HUDEP-2 (cell line): ENCODE data around the gene PARP6.
A peak's percentile ranks its signal among the peaks of the same experiment; 100 is the strongest.

Experiments used
- DNase-seq, 76 experiments: peaks; one replicate each; lab custom pipeline; 2025; ENCODE audit not compliant: unreplicated experiment in 76 of 76; lab: John Stamatoyannopoulos, UW

The PARP6 gene

GRCh38 chr15:72272213-72272996 lies at the start of gene PARP6:
PARP6 (minus strand) TSS chr15:72272554; CDS start chr15:72267477, 5,077 bp downstream.
- DNase-seq: peak; percentile 48 to 98 (median 95)

- peak in 71 of 76 experiments; percentile 6 to 82 (median 59) for DNase-seq
These were observed 47.8 kb upstream of the PARP6 start, which contains the start of gene CELF6 for GRCh38 chr15:72319985-72320671. CELF6 (minus strand) TSS chr15:72320157; CDS start chr15:72319874, 283 bp downstream.

- peak in 48 of 76 experiments; percentile 5 to 63 (median 36) for DNase-seq
These were observed 47.1 kb upstream of the PARP6 start for GRCh38 chr15:72319360-72319984.

- DNase-seq: peak in 24 of 76 experiments; percentile 6 to 52 (median 16)
These were observed 46.1 kb upstream of the PARP6 start for GRCh38 chr15:72318408-72318942.

GRCh38 chr15:72315706-72316370 lies 43.5 kb upstream of the PARP6 start:
- peak in 70 of 76 experiments; percentile 3 to 84 (median 50) for DNase-seq

- DNase-seq: no peak
These were observed 41.5 kb upstream of the PARP6 start for GRCh38 chr15:72313881-72314280.

- DNase-seq: no peak
These were observed 41.1 kb upstream of the PARP6 start for GRCh38 chr15:72313448-72313840.

- peak in 63 of 76 experiments; percentile 2 to 81 (median 43) for DNase-seq
These were observed 40.5 kb upstream of the PARP6 start for GRCh38 chr15:72312605-72313447.

GRCh38 chr15:72307026-72307425 lies 34.7 kb upstream of the PARP6 start:
- DNase-seq: no peak

GRCh38 chr15:72306211-72306785 lies 33.9 kb upstream of the PARP6 start:
- DNase-seq: no peak

GRCh38 chr15:72304596-72304995 lies 32.2 kb upstream of the PARP6 start:
- no peak for DNase-seq

GRCh38 chr15:72302955-72303354 lies 30.6 kb upstream of the PARP6 start:
- no peak for DNase-seq

GRCh38 chr15:72289597-72290325 lies 17.4 kb upstream of the PARP6 start:
- no peak for DNase-seq

- no peak for DNase-seq
These were observed 16.6 kb upstream of the PARP6 start for GRCh38 chr15:72288796-72289596.

GRCh38 chr15:72285927-72286516 lies 13.7 kb upstream of the PARP6 start:
- peak in 50 of 76 experiments; percentile 2 to 65 (median 30) for DNase-seq

GRCh38 chr15:72285402-72285801 lies 13.0 kb upstream of the PARP6 start:
- no peak for DNase-seq

- no peak for DNase-seq
These were observed 12.4 kb upstream of the PARP6 start for GRCh38 chr15:72284781-72285180.
